ENCODE results near the gene AADAT.

DNA sequence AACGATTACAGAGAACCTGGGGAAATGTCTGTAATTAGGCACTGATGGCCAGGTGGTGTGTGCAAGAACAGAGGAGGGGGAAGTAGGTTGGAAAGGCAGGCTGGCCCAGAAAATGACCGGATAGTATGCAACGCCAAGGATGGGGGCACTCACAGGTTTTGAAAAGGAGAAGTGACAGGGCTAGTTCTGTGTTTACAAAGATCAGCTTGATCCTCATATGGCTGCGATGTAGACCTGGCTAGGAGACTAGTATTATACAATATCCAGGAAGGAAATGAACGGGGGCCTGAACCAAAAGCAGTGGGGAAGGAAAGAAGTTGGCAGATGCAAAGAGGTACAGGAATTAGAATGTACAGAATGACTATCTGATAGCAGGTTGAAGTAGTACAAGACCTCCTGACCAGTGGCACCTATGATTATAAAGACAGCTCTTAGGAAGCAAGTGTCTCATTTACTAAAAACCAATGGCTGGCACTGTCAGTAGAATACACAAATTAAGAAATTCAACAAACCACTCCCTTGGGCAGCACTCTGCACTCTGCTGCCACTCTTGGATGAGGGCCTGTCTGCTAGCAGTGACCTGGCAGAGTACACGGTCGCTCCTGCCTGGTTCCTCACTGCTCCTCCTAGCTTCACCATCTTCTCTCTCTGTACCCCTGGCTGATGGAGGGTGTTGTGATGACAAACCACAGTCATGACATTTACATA lies 77.7 kb downstream of the AADAT start:
- TF ChIP-seq POLR2AphosphoS5 (IDR thresholded peaks at IDR 0.05; ENCODE audit: borderline replicate concordance, low read depth, low read length) (no peak), EZH2 (IDR thresholded peaks at IDR 0.05) (no peak), FOXP2 (optimal IDR thresholded peaks at IDR 0.05; ENCODE audit: control extremely low read depth, extremely low read length, insufficient read depth) (no peak)
